ENCODE results near the gene ZNF692.

ZNF692 gene

GRCh38 chr1:248824701-248825100, 34.2 kb downstream of the ZNF692 start:
- DNase-seq (ENCODE audit: low spot score) = no peak

- DNase-seq (ENCODE audit: low spot score) = no peak
Observed at GRCh38 chr1:248824301-248824700, 34.6 kb downstream of the ZNF692 start.

GRCh38 chr1:248823517-248824001, 35.3 kb downstream of the ZNF692 start:
- DNase-seq (ENCODE audit: low spot score) = no peak

- peak; percentile 42 for DNase-seq (ENCODE audit: low spot score)
Observed at GRCh38 chr1:248822148-248823032, 36.5 kb downstream of the ZNF692 start.

GRCh38 chr1:248821641-248822040, 37.2 kb downstream of the ZNF692 start:
- no peak for DNase-seq (ENCODE audit: low spot score)

DNA sequence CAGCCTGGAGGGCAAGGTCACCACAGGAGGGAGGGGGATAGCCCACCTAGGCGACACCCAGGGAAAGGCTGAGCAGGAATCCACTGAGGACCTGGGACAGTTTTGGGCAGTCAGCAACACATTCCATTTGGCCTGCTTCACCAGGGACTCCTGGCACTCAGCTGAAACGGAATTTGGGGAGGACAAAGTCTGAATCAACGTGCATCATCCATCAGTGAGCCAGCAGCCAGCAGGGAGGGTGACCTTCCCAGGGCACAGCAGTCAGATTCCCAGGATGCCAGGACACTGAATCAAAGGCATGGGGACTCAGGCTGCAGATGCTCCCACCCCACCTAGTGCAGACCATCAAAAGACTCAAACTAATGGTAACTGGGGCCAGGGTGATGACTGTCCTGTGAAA, 37.8 kb downstream of the ZNF692 start:
- no peak for DNase-seq (ENCODE audit: low spot score)

GRCh38 chr1:248820041-248820585, 38.8 kb downstream of the ZNF692 start:
- no peak for DNase-seq (ENCODE audit: low spot score)

DNA sequence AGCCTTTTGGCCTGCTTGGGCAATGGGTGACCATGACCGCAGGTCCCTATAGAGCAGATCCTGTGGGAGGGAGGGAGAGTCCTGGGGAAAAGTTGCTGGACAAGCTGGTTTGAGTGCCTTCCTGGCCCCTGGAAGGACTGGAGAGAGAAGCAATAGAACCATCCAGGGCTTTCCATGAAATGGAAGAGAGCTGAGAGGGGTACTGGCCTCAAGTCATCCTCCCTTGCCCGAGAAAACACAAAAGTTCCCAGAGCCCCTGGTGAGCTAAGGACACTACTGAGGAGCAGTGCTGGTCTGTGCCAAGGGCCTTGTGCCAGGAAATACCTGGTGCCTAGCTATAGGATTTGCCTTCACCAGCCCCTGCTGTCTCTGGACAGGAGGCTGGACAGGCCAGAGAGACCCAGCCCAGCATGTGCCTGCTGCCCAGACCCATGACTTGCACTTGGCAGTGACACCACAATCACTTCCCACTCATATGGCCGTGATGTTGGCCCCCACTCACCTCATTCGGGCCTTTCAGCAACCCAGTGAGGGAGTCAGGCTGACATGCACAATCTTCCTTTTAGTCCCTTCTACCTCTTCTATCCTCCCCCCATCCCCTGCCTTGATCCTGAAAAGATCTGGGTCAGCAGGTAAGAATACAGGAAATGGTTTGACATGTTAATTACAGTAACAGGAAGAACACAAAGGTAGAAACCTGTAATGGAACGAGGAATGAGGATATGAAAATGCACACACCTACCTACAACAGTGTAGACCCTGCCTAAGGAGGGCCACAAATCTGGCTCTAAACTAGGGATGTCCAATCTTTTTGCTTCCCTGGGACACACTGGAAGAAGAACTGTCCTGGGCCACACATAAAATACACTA, 40.1 kb downstream of the ZNF692 start:
- DNase-seq (ENCODE audit: low spot score) = no peak

GRCh38 chr1:248817065-248817464, 41.8 kb downstream of the ZNF692 start:
- no peak for DNase-seq (ENCODE audit: low spot score)

- DNase-seq (ENCODE audit: low spot score) = no peak
Observed at GRCh38 chr1:248816042-248816851, 42.6 kb downstream of the ZNF692 start.

GRCh38 chr1:248815407-248816034, 43.4 kb downstream of the ZNF692 start:
- no peak for DNase-seq (ENCODE audit: low spot score)

GRCh38 chr1:248814351-248814750, 44.5 kb downstream of the ZNF692 start:
- DNase-seq (ENCODE audit: low spot score) = no peak

DNA sequence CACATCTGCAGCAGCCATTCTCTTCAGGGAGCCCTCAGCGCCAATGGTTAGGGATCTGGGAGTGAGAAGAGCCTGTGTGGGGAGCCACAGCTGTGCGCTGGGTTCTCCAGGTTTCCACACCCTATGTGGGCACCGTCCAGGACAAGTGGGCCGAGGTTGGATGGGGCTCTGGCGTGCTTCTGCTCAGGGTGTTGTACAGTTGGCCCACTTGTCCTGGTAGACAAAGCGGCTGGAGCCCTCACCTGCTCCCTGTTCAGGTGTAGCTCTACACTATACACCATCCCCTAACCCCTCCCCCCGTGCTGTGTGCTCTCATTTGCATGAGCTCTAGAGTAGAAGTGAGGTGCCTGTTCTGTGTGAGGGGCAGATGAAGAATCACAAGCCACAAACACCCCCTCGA, 45.3 kb downstream of the ZNF692 start:
- no peak for DNase-seq (ENCODE audit: low spot score)

- DNase-seq (ENCODE audit: low spot score) = no peak
Observed at GRCh38 chr1:248812736-248813425, 46.0 kb downstream of the ZNF692 start.

DNA sequence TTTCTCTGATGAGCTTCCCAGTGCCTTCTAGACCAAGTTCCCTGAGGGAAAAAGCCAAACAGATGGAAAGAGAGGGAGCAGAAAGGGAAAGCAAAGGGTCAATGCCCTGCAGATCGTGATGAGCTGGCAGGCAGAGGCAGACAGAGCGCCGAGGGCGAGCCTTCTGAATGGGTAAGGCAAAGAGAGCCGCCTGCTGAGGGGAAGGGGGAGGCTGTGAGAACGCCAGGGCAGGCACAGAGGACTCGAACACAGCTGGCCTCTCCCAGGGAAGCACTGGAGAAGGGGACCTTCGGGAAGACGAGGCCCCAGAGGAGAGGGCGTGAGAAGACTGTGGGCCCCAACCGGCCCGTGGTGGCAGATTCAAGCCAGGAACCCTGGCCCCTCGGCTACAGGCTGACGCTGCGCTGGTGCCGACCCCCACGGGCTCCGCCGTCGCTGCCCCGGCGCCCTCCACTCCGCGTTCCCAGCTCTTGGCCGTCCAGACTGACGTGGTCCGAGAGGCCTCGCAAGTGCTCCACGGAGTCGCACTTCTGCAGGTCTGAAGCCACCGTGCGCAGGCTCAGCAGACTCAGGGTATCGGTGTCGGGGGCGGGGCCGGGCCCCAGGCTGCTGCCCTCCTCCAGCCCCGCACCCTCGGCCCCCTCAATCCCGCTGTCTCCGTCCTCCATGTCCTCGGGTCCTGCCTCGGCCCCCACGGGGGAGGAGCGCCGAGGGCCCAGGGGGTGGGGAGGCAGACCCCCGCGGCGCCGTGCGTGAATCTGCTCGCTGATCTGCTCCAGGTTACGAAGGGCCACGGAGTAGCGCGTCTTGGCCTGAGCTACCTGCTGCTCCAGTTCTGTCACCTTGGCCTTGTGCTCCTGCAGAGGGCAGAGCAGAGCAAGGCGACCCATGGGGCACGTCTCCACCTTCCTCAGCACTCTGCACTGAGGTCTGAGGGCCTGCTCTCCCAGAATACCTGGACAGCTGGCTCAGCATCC, 47.1 kb downstream of the ZNF692 start:
- DNase-seq (ENCODE audit: low spot score) = no peak

GRCh38 chr1:248810727-248811513, 48.0 kb downstream of the ZNF692 start:
- no peak for DNase-seq (ENCODE audit: low spot score)

GRCh38 chr1:248810000-248810726, 48.7 kb downstream of the ZNF692 start:
- no peak for DNase-seq (ENCODE audit: low spot score)

GRCh38 chr1:248808876-248809275, 50.0 kb downstream of the ZNF692 start:
- no peak for DNase-seq (ENCODE audit: low spot score)

Measured in NAMALWA (cell line).